GM12874 (cell line): Measurements from ENCODE around the gene CCDC154.

Experiments
- CTCF ChIP-seq: IDR thresholded peaks from 2 replicates; pipeline ENCODE4 v1.5.1; 2011; ENCODE audit warnings: low read depth, mild to moderate bottlenecking, control low read depth, low read length, moderate library complexity; ENCODE audit not compliant: insufficient read depth

Gene CCDC154

GRCh38 chr16:1443980-1444729 is at the start of gene CCDC154:
CCDC154 (minus strand) TSS chr16:1444556; CDS start chr16:1444322, 234 bp downstream.
- TF ChIP-seq CTCF, result no peak

GRCh38 chr16:1493746-1494094 is 49.4 kb upstream of the CCDC154 start:
- TF ChIP-seq CTCF, result no peak

GRCh38 chr16:1492923-1493745 is 48.8 kb upstream of the CCDC154 start, which contains the start of gene TELO2:
TELO2 (plus strand) TSS chr16:1493360; CDS start chr16:1494282, 922 bp downstream.
- no peak for TF ChIP-seq CTCF

- no peak for TF ChIP-seq CTCF
Measured at GRCh38 chr16:1492082-1492922, 47.9 kb upstream of the CCDC154 start.

GRCh38 chr16:1491327-1491726 is 47.0 kb upstream of the CCDC154 start:
- no peak for TF ChIP-seq CTCF

- no peak for TF ChIP-seq CTCF
Measured at GRCh38 chr16:1489077-1489476, 44.7 kb upstream of the CCDC154 start.

- no peak for TF ChIP-seq CTCF
Measured at GRCh38 chr16:1488619-1489018, 44.3 kb upstream of the CCDC154 start, which contains the start of gene PTX4. PTX4 (minus strand) TSS chr16:1488944; CDS start chr16:1488909, 35 bp downstream.
